ENCODE results near the gene C22orf15. TPM values are rescaled to one million over a fixed set of nuclear protein-coding genes. Genes with fewer than 3 reads are reported as not detected.
"Not testable (repeated sequence)": the region's sequence is repeated elsewhere in the genome, so short reads cannot be mapped to it uniquely, and the experiment has no call there.

C22orf15 gene
- total and polyA plus RNA-seq, 4 donors = 0.89 to 4.9 (median 3.0) TPM

GRCh38 chr22:23722160-23722559, 40.6 kb upstream of the C22orf15 start:
- Histone ChIP-seq H3K9me3 (ENCODE audit: control insufficient read depth, insufficient read depth, low read length) (no peaks in the 10 kb centered on the region), H3K27ac (ENCODE audit: low read depth, low read length) (no peak overlapping the region), H3K36me3 (ENCODE audit: control insufficient read depth, insufficient read depth, low read length) (no peaks in the 10 kb centered on the region), H3K27me3 (ENCODE audit: control insufficient read depth, insufficient read depth, low read length) (no peaks in the 10 kb centered on the region), H3K4me1 (ENCODE audit: control insufficient read depth, insufficient read depth, low read length) (peaks cover 6% of the 10 kb centered on the region), H3K4me3 (ENCODE audit: low read depth, low read length) (no peak overlapping the region)
- no CpG with 5 or more reads among the region's 4 CpGs for WGBS (ENCODE audit: insufficient coverage)
- no peak for DNase-seq (ENCODE audit: low read depth in 4 of 6, low spot score in 6 of 6)

DNA sequence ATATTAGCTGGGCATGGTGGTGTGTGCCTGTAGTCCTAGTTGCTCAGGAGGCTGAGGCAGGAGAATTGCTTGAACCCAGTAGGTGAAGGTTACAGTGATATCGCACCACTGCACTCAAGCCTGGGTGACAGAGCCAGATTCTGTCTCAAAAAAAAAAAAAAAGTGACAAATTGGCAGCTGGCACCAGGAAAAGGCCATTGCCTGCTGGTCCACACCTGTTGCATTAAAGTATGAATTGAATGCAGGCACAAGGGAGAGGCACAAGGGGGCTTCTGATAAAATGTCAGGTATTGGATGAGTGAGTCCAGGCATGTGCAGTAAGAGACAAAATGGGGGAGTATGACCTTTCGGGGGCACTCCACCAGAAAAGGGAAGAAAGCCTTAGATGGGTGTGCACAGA, 40.1 kb upstream of the C22orf15 start:
- Histone ChIP-seq H3K9me3 (ENCODE audit: control insufficient read depth, insufficient read depth, low read length) (no peaks in the 10 kb centered on the region), H3K4me1 (ENCODE audit: control insufficient read depth, insufficient read depth, low read length) (peaks cover under 1% of the 10 kb centered on the region), H3K4me3 (ENCODE audit: low read depth, low read length) (no peak overlapping the region), H3K36me3 (ENCODE audit: control insufficient read depth, insufficient read depth, low read length) (no peaks in the 10 kb centered on the region), H3K27me3 (ENCODE audit: control insufficient read depth, insufficient read depth, low read length) (no peaks in the 10 kb centered on the region), H3K27ac (ENCODE audit: low read depth, low read length) (no peak overlapping the region)
- 95% methylated on average over 1 of the region's 2 CpGs for WGBS (ENCODE audit: insufficient coverage)
- no peak for DNase-seq (ENCODE audit: low read depth in 4 of 6, low spot score in 6 of 6)

GRCh38 chr22:23728108-23728507, 34.7 kb upstream of the C22orf15 start:
- H3K4me3 ChIP-seq (ENCODE audit: low read depth, low read length); H3K36me3 ChIP-seq (ENCODE audit: control insufficient read depth, insufficient read depth, low read length); DNase-seq (ENCODE audit: low read depth in 4 of 6, low spot score in 6 of 6); H3K27ac ChIP-seq (ENCODE audit: low read depth, low read length); H3K4me1 ChIP-seq (ENCODE audit: control insufficient read depth, insufficient read depth, low read length); H3K27me3 ChIP-seq (ENCODE audit: control insufficient read depth, insufficient read depth, low read length); H3K9me3 ChIP-seq (ENCODE audit: control insufficient read depth, insufficient read depth, low read length): not testable (repeated sequence)
- 100% methylated on average over 1 of the region's 4 CpGs for WGBS (ENCODE audit: insufficient coverage)

- no peaks in the 10 kb centered on the region for H3K9me3 ChIP-seq (ENCODE audit: control insufficient read depth, insufficient read depth, low read length)
- no peak overlapping the region for H3K4me3 ChIP-seq (ENCODE audit: low read depth, low read length)
- peaks cover 18% of the 10 kb centered on the region for H3K36me3 ChIP-seq (ENCODE audit: control insufficient read depth, insufficient read depth, low read length)
- H3K4me1 ChIP-seq (ENCODE audit: control insufficient read depth, insufficient read depth, low read length) = peaks cover 5% of the 10 kb centered on the region
- no peak overlapping the region for H3K27ac ChIP-seq (ENCODE audit: low read depth, low read length)
- no peaks in the 10 kb centered on the region for H3K27me3 ChIP-seq (ENCODE audit: control insufficient read depth, insufficient read depth, low read length)
- no peak for DNase-seq (ENCODE audit: low read depth in 4 of 6, low spot score in 6 of 6)
These were observed 25.1 kb upstream of the C22orf15 start for GRCh38 chr22:23737696-23738095.

DNA sequence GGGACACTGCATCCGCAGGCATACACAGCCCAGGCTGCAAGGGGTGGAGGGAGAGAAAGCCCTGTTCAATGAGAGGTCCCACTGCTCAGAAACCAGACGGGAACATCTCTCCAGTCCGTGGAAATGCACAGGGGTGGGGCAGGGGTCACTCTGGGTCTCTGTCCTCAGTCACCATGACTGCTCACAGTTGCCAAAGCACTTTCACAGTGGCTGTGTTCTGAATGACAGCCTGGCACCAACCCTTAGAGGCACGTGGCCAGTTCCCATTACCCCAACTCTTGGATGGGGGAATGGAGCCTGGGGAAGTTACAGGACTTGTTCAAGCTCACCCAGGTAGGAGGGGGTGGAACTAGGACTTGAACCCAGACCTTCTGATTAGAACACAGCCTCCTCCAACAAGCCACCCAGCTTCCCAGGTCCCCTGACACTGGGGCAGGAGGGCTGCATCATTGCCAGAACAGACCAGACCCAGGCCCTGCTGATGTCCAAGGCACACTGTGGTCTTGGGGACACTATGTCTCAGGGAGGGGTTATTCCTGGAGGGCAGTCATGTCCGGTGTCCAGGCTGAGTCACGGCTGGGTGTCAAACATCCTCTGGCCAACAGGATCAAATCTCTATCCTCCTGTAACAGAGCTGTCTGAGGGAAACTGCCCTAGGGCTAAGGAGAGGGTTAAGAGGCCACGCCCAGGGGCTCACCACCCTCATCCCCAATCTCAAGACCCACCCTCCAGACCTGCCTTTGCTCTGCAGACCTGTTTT, 20.1 kb upstream of the C22orf15 start:
- Histone ChIP-seq H3K36me3 (ENCODE audit: control insufficient read depth, insufficient read depth, low read length) (peaks cover 40% of the 10 kb centered on the region), H3K27me3 (ENCODE audit: control insufficient read depth, insufficient read depth, low read length) (no peaks in the 10 kb centered on the region), H3K4me3 (ENCODE audit: low read depth, low read length) (no peak overlapping the region), H3K4me1 (ENCODE audit: control insufficient read depth, insufficient read depth, low read length) (peaks cover 7% of the 10 kb centered on the region), H3K9me3 (ENCODE audit: control insufficient read depth, insufficient read depth, low read length) (no peaks in the 10 kb centered on the region), H3K27ac (ENCODE audit: low read depth, low read length) (peak overlapping the region; percentile 35)
- DNase-seq (ENCODE audit: low read depth in 4 of 6, low spot score in 6 of 6) = no peak
- WGBS (ENCODE audit: insufficient coverage) = 67% methylated on average over 4 of the region's 7 CpGs

GRCh38 chr22:23743303-23743705, 19.5 kb upstream of the C22orf15 start:
- Histone ChIP-seq H3K27me3 (ENCODE audit: control insufficient read depth, insufficient read depth, low read length) (no peaks in the 10 kb centered on the region), H3K9me3 (ENCODE audit: control insufficient read depth, insufficient read depth, low read length) (no peaks in the 10 kb centered on the region), H3K36me3 (ENCODE audit: control insufficient read depth, insufficient read depth, low read length) (peaks cover 40% of the 10 kb centered on the region), H3K4me1 (ENCODE audit: control insufficient read depth, insufficient read depth, low read length) (peaks cover 7% of the 10 kb centered on the region), H3K27ac (ENCODE audit: low read depth, low read length) (peak overlapping the region; percentile 35), H3K4me3 (ENCODE audit: low read depth, low read length) (no peak overlapping the region)
- 33% methylated on average over 2 of the region's 2 CpGs for WGBS (ENCODE audit: insufficient coverage)
- DNase-seq (ENCODE audit: low read depth in 4 of 6, low spot score in 6 of 6) = peak in 1 of 6 donors; percentile 81

GRCh38 chr22:23744001-23744400, 18.8 kb upstream of the C22orf15 start:
- H3K4me3 ChIP-seq (ENCODE audit: low read depth, low read length) = no peak overlapping the region
- 93% methylated on average over 12 of the region's 13 CpGs for WGBS (ENCODE audit: insufficient coverage)
- H3K36me3 ChIP-seq (ENCODE audit: control insufficient read depth, insufficient read depth, low read length) = peaks cover 40% of the 10 kb centered on the region
- H3K4me1 ChIP-seq (ENCODE audit: control insufficient read depth, insufficient read depth, low read length) = peaks cover 7% of the 10 kb centered on the region
- H3K27me3 ChIP-seq (ENCODE audit: control insufficient read depth, insufficient read depth, low read length) = no peaks in the 10 kb centered on the region
- H3K9me3 ChIP-seq (ENCODE audit: control insufficient read depth, insufficient read depth, low read length) = no peaks in the 10 kb centered on the region
- no peak overlapping the region for H3K27ac ChIP-seq (ENCODE audit: low read depth, low read length)
- DNase-seq (ENCODE audit: low read depth in 4 of 6, low spot score in 6 of 6) = no peak

GRCh38 chr22:23744485-23744884, 18.3 kb upstream of the C22orf15 start:
- H3K27me3 ChIP-seq (ENCODE audit: control insufficient read depth, insufficient read depth, low read length) = no peaks in the 10 kb centered on the region
- DNase-seq (ENCODE audit: low read depth in 4 of 6, low spot score in 6 of 6) = no peak
- H3K27ac ChIP-seq (ENCODE audit: low read depth, low read length) = no peak overlapping the region
- peaks cover 7% of the 10 kb centered on the region for H3K4me1 ChIP-seq (ENCODE audit: control insufficient read depth, insufficient read depth, low read length)
- WGBS (ENCODE audit: insufficient coverage) = 96% methylated on average over 12 of the region's 14 CpGs
- no peaks in the 10 kb centered on the region for H3K9me3 ChIP-seq (ENCODE audit: control insufficient read depth, insufficient read depth, low read length)
- H3K4me3 ChIP-seq (ENCODE audit: low read depth, low read length) = no peak overlapping the region
- peaks cover 40% of the 10 kb centered on the region for H3K36me3 ChIP-seq (ENCODE audit: control insufficient read depth, insufficient read depth, low read length)

GRCh38 chr22:23745791-23746190, 17.0 kb upstream of the C22orf15 start:
- H3K4me3 ChIP-seq (ENCODE audit: low read depth, low read length) = no peak overlapping the region
- DNase-seq (ENCODE audit: low read depth in 4 of 6, low spot score in 6 of 6) = no peak
- peaks cover 11% of the 10 kb centered on the region for H3K4me1 ChIP-seq (ENCODE audit: control insufficient read depth, insufficient read depth, low read length)
- peaks cover 39% of the 10 kb centered on the region for H3K36me3 ChIP-seq (ENCODE audit: control insufficient read depth, insufficient read depth, low read length)
- no peaks in the 10 kb centered on the region for H3K9me3 ChIP-seq (ENCODE audit: control insufficient read depth, insufficient read depth, low read length)
- 85% methylated on average over 6 of the region's 6 CpGs for WGBS (ENCODE audit: insufficient coverage)
- H3K27ac ChIP-seq (ENCODE audit: low read depth, low read length) = no peak overlapping the region
- no peaks in the 10 kb centered on the region for H3K27me3 ChIP-seq (ENCODE audit: control insufficient read depth, insufficient read depth, low read length)

- DNase-seq (ENCODE audit: low read depth in 4 of 6, low spot score in 6 of 6) = peak in 1 of 6 donors; percentile 56
- peaks cover 17% of the 10 kb centered on the region for H3K4me1 ChIP-seq (ENCODE audit: control insufficient read depth, insufficient read depth, low read length)
- H3K9me3 ChIP-seq (ENCODE audit: control insufficient read depth, insufficient read depth, low read length) = no peaks in the 10 kb centered on the region
- peaks cover under 1% of the 10 kb centered on the region for H3K36me3 ChIP-seq (ENCODE audit: control insufficient read depth, insufficient read depth, low read length)
- H3K27ac ChIP-seq (ENCODE audit: low read depth, low read length) = peak overlapping the region; percentile 4
- 85% methylated on average over 10 of the region's 12 CpGs for WGBS (ENCODE audit: insufficient coverage)
- no peaks in the 10 kb centered on the region for H3K27me3 ChIP-seq (ENCODE audit: control insufficient read depth, insufficient read depth, low read length)
- H3K4me3 ChIP-seq (ENCODE audit: low read depth, low read length) = peak overlapping the region; percentile 57
These were observed 12.9 kb upstream of the C22orf15 start for GRCh38 chr22:23749841-23750301.
